ENCODE measurements around the gene RAPGEF6. TPM values are rescaled to one million over a fixed set of nuclear protein-coding genes. Genes with fewer than 3 reads are reported as not detected.

The RAPGEF6 gene
- 10 to 100 TPM; 10.2 to 26.5 (median 13.7) TPM for total RNA-seq

- Histone ChIP-seq H3K4me3 (peak within 1 kb of the TSS; percentile 63 to 95 (median 84)), H3K4me1 (peaks cover 15 to 54% (median 25%) of the 10 kb centered on the region in 3 donors), H3K27me3 (no peaks in the 10 kb centered on the region), H3K36me3 (no peaks in the 10 kb centered on the region), H3K27ac (peak within 1 kb of the TSS; percentile 95 to 99 (median 98)), H3K9me3 (no peaks in the 10 kb centered on the region)
- peak; percentile 96 for DNase-seq
- intact Hi-C loops (cut with DNase I) = loop anchor here (10.0 kb wide), 1 partner anchor 160 kb away; the partner anchor contains the start of gene FNIP1
- TF ChIP-seq CTCF (IDR thresholded peaks at IDR 0.05) = peak in 4 of 6 experiments; percentile 4 to 36 (median 14)
- peak in 3 of 4 donors; percentile 71 to 88 (median 74) for TF ChIP-seq POLR2A (IDR thresholded peaks at IDR 0.05)
- 0% methylated on average over 26 to 32 of the region's 55 CpGs for WGBS, 2 donors
Observed at GRCh38 chr5:131634996-131635683, at the start of gene RAPGEF6. TSS of gene RAPGEF6 (minus strand) at chr5:131635229. CDS start at chr5:131635030, 199 bp downstream.

GRCh38 chr5:131684595-131684994 lies 49.6 kb upstream of the RAPGEF6 start:
- Histone ChIP-seq H3K36me3 (peaks cover 0 to 26% (median 0%) of the 10 kb centered on the region in 3 donors), H3K9me3 (no peaks in the 10 kb centered on the region), H3K4me3 (no peak overlapping the region), H3K27me3 (no peaks in the 10 kb centered on the region), H3K4me1 (peaks cover 0 to 3% (median 0%) of the 10 kb centered on the region in 3 donors), H3K27ac (no peak overlapping the region)
- TF ChIP-seq POLR2A (IDR thresholded peaks at IDR 0.05) (no peak), CTCF (IDR thresholded peaks at IDR 0.05) (no peak)
- DNase-seq = no peak
- intact Hi-C loops (cut with DNase I) = no loop called here

- TF ChIP-seq POLR2A (IDR thresholded peaks at IDR 0.05) (no peak), CTCF (IDR thresholded peaks at IDR 0.05) (no peak)
- Histone ChIP-seq H3K27ac (no peak overlapping the region), H3K4me1 (peaks cover 0 to 3% (median 0%) of the 10 kb centered on the region in 3 donors), H3K27me3 (no peaks in the 10 kb centered on the region), H3K4me3 (no peak overlapping the region), H3K9me3 (no peaks in the 10 kb centered on the region), H3K36me3 (peaks cover 0 to 28% (median 0%) of the 10 kb centered on the region in 3 donors)
- 83 to 86% methylated on average over 1 of the region's 1 CpG for WGBS, 2 donors
- intact Hi-C loops (cut with DNase I) = no loop called here
- DNase-seq = no peak
Observed at GRCh38 chr5:131684051-131684450, 49.0 kb upstream of the RAPGEF6 start.

- peaks cover 0 to 3% (median 0%) of the 10 kb centered on the region in 3 donors for H3K4me1 ChIP-seq
- DNase-seq = no peak
- no peak overlapping the region for H3K4me3 ChIP-seq
- intact Hi-C loops (cut with DNase I) = no loop called here
- 66 to 89% methylated on average over 2 of the region's 2 CpGs for WGBS, 2 donors
- no peak overlapping the region for H3K27ac ChIP-seq
- H3K9me3 ChIP-seq = no peaks in the 10 kb centered on the region
- peaks cover 0 to 40% (median 0%) of the 10 kb centered on the region in 3 donors for H3K36me3 ChIP-seq
- H3K27me3 ChIP-seq = no peaks in the 10 kb centered on the region
- TF ChIP-seq POLR2A (IDR thresholded peaks at IDR 0.05) = no peak
- TF ChIP-seq CTCF (IDR thresholded peaks at IDR 0.05) = no peak
Observed at GRCh38 chr5:131682826-131683225, 47.8 kb upstream of the RAPGEF6 start.

GRCh38 chr5:131682175-131682574 lies 47.1 kb upstream of the RAPGEF6 start:
- 92 to 97% methylated on average over 5 of the region's 5 CpGs for WGBS, 2 donors
- DNase-seq = no peak
- Histone ChIP-seq H3K36me3 (peaks cover 0 to 47% (median 3%) of the 10 kb centered on the region in 3 donors), H3K4me3 (no peak overlapping the region), H3K27me3 (no peaks in the 10 kb centered on the region), H3K4me1 (peaks cover 0 to 3% (median 0%) of the 10 kb centered on the region in 3 donors), H3K9me3 (no peaks in the 10 kb centered on the region), H3K27ac (no peak overlapping the region)
- intact Hi-C loops (cut with DNase I) = no loop called here
- TF ChIP-seq CTCF (IDR thresholded peaks at IDR 0.05) (no peak), POLR2A (IDR thresholded peaks at IDR 0.05) (no peak)
